Muscle of arm (tissue), 12 donors: ENCODE results near the gene ADGRV1. TPM values are rescaled to one million over a fixed set of nuclear protein-coding genes. Genes with fewer than 3 reads are reported as not detected.
"Not testable (repeated sequence)": the region's sequence is repeated elsewhere in the genome, so short reads cannot be mapped to it uniquely, and the experiment has no call there.

Experiments
- DNase-seq: peaks from one replicate; pipeline ENCODE4 v3.0.0-alpha.2; 2013
- polyA plus RNA-seq, 12 donors: library from polyadenylated mRNA; unstranded; fragments of 120-200 nt; gene quantifications; one replicate each; pipeline ENCODE4 v1.2.1, GENCODE V29; 2013; ENCODE audit not compliant: insufficient read length in 12 of 12

Gene ADGRV1
- polyA plus RNA-seq, 12 donors = 0.84 to 4.3 (median 1.3) TPM; not detected in 2

DNA sequence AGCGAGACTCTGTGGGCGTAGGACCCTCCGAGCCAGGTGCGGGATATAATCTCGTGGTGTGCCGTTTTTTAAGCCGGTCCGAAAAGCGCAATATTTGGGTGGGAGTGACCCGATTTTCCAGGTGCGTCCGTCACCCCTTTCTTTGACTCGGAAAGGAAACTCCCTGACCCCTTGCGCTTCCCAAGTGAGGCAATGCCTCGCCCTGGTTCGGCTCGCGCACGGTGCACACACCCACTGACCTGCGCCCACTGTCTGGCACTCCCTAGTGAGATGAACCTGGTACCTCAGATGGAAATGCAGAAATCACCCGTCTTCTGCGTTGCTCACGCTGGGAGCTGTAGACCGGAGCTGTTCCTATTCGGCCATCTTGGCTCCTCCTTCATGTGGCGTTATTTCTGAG lies 263.5 kb downstream of the ADGRV1 start:
- DNase-seq = not testable (repeated sequence)

DNA sequence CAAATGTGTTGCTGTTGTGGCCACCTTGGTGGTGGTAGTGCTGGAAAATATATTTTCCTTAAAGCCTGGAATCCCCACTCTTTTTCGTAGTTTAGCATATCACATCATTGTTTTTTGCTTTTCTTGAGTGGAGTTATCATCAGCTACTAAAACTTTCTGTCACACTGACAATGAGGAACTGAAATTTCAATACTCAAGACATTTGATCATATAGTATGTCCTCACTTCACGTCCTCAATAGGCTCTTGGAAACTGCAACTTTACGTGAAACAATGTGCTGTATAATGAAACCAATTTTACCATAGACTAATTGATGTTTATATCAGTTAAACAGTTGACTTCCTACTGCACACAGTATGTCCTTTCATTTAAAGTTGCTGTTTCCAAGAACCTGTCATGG lies 265.8 kb downstream of the ADGRV1 start:
- DNase-seq = no peak

DNA sequence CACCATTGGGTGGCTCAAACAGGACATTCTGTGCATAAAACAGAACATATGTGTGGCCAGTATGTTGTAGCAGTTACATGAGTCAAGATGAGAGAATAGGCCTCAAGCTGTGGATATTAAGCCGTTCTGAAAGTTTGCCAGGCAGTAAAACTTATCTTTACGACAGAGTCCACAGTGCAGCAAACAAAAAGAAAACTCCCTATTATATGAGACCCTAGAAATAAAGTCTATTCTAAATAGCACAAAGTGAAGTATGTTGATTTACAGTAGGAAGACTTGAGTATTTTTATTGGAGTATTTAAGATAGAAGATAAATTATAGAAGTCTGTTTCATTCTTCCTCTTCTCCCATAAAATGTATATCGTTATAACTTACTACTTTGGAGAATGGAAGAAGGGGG lies 271.5 kb downstream of the ADGRV1 start:
- DNase-seq = no peak

DNA sequence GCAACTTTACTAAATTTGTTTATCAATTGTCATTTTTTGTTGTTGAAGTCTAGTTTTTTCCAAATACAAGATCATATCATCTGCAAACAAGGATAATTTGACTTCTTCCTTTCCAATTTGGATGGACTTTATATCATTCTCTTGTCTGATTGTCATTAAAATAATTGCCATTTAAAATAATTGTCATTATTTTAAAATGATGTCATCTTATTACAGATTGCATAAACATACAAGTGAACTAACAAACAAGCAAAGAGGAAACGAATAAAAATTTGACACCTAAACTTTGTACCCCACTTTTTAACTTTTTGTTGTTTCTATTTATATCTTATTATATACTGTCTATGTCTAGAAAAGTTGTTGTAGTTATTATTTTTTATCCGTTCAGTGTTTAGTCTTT lies 275.2 kb downstream of the ADGRV1 start:
- DNase-seq = no peak

DNA sequence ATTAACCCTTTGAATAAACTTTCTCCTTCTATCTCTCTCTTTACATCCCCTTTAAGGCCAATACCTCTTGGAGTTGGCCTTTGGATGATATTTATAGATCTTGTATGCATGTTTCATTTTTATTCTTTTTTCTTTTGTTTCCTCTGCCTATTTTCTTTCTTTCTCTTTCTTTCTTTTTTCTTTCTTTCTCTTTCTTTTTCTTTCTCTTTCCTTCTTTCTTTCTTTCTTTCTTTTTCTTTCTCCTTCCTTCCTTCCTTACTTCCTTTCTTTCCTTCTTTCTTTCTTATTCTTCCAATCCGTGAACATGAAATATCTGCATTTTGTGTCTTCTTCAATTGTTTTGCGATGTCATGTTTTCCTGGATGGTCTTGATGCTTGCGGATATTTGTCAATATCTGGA lies 276.1 kb downstream of the ADGRV1 start:
- no peak for DNase-seq

DNA sequence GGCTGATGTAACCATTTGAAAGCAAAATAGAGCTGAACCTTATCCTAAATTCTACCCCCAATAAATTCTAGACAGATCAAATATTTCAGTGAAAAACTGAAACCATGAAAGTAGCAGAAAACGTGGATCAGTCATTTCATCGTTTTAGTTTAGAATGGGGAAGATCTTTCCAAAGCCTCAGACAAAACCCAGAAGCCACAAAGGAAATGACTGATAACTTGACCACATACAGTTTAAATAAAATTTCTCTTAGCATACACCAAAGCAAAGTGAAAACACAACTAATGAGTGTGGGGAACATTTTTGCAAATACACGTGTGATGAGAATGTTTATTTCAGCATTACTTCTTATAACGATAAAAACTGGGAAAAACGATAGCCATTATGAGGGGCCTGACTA lies 284.8 kb downstream of the ADGRV1 start:
- DNase-seq = no peak

DNA sequence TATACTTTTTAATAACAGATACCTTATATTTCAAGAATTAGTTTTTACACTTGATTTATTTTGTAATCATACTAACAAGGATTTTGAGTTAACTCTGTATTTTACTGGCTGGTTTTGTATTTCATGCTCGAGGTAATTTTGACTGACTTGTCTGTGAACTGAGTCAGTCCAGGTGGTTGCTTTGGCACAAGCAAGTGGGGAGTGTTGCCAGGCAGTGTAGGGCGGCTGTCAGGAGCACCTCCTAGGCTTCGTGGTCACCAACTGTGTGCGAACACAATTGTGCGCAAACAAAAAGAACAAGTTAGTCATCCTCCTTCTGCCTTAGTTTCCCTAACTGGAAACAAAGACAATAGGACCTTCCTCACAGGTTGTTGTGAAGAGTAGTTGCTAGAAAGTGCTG lies 286.3 kb downstream of the ADGRV1 start:
- no peak for DNase-seq

DNA sequence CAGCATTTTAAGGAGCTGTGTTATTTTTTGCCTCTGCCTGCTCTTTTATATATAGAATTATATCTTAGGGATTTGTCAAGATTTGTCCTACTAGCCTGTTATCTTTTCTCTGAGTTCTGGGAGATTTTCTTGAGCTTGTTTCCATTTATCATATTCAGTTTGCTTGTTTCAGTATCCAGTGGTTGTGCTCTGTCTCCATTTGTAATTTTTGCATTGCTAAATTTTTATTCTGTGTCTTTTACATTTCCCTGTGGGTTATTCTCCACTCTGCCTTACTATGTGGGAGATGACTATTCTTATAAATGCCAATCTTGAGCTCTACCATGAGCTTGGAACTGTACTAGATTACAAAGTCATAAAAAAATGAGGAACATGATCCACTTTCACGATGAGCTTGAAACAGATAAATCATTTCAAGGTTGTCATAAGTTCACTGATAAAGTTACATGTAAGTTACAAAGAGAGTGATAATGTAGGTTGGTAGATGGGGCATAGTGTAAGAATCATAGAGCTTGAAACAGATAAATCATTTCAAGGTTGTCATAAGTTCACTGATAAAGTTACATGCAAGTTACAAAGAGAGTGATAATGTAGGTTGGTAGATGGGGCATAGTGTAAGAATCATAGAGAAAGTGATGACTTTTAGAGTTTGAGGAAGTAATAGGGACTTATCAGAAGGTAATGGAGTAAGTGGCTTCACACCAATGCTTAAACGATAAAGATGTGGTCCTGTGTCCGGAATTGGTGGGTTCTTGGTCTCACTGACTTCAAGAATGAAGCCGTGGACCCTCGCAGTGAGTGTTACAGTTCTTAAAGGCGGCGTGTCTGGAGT lies 287.3 kb downstream of the ADGRV1 start:
- no peak for DNase-seq

DNA sequence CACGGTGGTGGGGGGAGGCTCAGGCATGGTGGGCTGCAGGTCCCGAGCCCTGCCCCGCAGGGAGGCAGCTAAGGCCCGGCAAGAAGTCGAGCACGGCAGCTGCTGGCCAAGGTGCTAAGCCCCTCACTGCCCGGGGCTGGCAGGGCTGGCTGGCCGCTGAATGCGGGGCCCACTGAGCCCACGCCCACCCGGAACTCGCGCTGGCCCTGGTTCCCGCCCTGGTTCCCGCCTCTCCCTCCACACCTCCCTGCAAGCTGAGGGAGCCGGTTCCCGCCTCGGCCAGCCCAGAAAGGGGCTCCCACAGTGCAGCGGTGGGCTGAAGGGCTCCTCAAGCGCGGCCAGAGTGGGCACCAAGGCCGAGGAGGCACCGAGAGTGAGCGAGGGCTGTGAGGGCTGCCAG lies 289.0 kb downstream of the ADGRV1 start:
- not testable (repeated sequence) for DNase-seq

DNA sequence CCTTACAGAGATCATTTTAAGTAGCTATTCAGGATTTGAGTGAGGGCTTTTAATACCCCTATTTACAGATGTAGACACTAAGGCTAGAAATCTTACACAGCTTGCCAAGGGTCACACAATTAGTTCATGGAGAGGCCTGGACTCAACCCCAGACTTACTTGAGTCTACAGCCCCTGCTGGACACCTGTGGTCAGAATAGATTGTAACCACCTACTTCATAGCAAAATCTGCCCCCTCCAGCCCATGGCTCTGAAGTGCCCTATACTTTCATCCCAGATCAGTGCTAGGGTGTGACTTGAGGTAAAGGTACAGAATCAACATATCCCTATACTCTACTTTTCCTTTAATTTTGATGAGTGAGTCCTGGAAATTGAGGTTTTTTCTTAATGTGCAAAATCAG lies 291.3 kb downstream of the ADGRV1 start:
- DNase-seq = no peak

DNA sequence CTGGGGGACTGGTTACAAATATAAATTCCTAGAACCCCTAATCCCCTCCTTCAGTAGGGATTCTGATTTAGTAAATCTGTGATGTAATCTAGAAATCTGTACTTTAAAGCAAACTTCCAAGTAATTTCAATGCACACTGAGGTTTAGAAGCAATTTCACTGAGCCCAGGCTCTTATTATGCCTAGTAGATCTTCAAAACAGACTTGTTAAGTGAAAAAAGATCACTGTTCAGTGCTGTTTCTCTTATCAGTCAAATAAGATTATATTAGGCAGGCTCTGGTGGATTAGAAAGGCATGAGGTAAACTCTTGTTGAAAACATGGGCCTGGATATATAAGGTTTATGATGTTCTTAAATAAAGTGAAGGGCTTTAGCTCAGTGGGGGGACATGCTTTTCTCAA lies 293.9 kb downstream of the ADGRV1 start:
- no peak for DNase-seq

DNA sequence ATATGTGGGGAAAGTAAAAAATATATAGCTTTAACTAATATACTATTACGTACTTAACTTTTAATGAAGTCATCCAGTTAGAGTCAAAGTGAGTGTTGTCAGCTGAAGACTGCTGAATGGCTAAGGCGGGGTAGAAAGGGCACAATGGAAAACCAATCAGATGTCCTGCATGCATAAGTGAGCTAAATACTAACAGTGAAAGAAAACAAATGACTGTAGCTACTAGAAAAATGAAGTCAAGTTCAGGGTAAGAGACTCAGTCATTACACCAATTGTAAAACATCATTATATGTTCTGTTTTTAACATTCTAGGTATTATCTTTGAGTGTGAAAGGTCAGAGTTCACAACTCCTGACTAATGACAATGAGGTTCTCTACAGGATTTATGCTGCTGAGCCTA lies 295.2 kb downstream of the ADGRV1 start:
- no peak for DNase-seq

DNA sequence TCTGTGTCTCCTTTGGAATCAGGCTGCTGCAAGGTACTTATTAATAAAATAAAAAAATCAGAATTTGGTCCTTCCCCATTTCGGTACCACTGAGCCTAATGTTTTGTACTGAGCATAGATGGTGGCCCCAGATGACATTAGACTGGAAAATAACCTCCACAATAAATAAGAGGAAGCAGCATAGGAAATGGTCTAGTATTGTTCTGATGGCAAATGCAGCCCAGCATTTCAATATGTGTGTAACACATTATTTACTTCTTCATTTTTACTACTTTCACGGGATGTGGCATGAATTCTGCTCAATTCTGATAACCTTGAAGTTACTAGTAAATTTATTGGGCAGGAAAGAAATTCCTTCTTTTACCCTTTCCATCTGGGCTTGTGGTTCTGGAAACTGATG lies 295.6 kb downstream of the ADGRV1 start:
- DNase-seq = no peak

DNA sequence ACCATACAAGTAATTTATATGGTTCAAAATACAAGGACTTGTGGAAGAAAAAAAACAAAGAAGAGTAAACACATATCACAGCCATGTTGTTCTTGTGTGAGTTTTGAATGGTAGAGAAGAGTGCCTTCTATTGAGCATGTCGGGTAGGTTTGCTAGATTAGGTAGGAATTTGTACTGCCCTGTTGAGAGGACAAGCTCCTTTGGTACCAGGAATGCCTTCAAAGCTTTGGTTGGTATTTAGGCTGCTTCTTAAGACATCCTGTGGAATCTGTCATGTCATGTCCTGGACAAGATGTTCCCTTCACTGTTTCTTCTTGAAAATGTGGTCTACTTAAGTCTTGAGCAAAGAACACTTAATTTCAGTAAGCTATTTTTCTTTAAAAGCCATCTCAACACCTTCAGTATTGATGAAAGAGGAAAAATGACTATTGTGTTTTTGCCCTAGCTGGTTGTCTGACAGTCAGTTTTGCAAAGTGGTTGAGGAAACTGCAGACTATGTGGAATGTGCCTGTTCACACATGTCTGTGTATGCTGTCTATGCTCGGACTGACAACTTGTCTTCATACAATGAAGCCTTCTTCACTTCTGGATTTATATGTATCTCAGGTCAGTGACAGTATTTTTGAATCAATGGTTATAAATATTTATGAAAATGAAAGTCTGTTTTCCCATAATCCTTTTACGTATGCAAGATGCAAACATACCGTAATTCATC lies 296.9 kb downstream of the ADGRV1 start:
- no peak for DNase-seq

DNA sequence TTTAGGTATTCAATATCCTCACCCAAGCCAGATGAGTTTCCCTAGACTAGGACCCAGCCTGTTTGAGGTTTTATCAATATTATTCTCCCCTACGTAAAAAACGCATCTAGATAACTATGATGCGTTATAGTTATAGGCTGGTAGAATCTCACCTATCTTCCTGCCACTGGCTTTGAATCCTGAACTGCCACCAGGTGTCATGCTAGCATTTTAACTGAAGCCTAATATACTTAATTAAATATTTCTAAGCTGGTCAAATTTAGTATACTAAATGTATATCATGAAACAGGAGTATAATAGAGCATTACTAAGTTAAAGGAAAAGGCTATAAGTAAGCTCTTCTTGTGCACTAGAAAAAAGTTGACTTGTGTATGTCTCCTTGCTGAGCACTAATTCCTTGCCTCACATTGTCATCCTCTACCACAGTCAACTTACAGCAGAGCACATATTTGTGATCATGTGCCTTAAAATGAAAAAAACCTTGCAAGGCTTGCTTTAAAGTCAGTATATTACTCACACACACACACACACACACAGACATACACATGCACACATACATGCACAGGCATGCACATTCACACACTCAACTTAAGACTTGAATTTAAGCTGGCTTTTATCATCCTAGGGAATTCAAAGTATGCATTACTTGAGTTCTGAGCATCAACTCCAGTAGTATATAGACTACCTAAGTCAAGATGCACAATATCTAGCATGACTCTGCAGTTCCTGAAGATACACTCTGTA lies 303.4 kb downstream of the ADGRV1 start:
- no peak for DNase-seq

DNA sequence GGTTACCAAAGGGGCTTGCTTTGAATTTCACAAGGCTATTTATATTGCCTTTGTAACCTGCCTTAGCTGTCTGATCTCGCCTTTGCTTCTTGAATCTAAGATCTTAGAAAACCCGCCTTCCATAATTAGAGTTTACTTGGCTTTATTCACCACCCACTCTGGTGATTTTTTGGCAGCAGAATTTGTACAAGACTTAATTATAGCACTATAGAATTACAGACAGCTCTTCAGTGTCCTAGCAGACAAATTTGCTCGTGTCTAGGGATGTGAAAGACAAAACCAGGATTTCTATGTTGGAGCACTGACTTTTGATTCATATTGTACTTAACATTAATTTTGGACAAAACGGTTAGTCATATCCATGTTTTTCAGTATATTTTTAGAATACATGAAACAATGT lies 306.6 kb downstream of the ADGRV1 start:
- DNase-seq = no peak

DNA sequence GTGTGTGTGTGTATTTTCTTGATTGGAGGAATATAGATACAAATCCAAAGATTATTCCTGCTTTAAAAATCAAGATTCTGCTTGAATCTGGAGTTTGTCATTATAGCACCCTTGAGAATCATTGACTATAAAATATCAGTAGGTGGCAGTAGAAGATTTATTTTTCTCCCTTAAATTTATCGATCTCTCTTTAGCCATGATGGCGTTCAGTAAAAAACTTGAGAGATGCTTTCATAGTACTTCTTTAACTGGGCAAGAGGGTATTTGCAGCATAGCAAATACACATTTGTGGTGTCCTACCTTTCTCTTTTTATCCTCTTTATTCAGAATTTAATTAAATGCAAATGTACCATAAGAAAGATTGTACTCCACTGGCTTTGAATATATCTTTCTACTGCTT lies 307.7 kb downstream of the ADGRV1 start:
- no peak for DNase-seq

DNA sequence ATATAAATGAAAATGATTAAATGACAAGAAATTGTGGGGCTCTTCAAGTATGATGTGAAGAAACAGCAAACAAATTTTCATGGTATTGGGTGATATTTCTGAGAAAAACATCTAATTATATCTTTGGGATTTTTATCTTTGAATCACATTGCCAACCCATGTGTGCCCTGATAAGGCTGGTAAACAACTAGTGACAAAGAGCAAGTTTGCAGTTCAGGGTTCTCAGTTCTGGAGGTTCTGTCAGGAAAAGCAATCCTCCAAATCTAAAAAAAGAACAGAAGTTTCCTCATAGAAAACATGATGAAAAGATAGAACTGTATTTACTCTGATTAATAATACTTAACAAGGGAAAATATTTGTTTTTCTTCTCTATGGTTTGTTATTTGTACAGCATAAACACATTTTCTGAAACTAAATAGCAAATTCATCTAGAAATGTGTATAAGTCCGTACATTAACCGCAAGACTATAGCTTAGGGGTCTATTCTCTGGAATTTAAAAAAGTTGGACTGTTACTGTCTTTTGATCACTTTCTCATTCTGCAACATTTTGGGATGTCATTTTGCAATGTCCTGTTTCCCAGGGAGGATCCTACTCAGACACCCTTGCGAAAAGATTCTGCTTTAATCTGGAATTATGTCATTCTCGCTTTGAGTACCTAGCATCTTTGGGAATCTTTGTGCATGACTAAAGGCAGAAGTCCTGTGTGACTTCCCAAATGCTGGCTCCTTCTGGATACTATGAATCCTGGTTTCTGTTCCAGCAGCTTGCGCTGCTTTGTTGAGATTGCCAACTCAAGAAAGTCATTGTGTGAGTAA lies 308.5 kb downstream of the ADGRV1 start:
- DNase-seq = peak; percentile 35

DNA sequence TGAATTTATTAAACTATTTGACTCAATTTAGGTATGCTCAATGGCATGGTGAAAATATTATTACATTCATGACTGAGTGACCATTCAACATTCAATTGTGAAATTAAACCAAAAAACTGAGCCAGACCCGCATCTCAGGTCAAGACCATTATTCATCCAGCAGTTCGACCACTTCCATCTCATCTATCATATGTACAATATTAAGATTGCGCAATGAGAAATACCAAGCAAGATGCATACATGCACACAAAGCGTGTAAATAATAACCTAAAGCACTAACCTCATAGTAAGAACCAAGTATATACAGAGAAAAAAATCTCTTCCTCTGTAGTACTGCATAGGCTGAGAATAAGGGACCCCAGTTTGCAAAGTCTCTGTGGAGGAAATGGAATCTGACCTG lies 310.2 kb downstream of the ADGRV1 start:
- DNase-seq = no peak

DNA sequence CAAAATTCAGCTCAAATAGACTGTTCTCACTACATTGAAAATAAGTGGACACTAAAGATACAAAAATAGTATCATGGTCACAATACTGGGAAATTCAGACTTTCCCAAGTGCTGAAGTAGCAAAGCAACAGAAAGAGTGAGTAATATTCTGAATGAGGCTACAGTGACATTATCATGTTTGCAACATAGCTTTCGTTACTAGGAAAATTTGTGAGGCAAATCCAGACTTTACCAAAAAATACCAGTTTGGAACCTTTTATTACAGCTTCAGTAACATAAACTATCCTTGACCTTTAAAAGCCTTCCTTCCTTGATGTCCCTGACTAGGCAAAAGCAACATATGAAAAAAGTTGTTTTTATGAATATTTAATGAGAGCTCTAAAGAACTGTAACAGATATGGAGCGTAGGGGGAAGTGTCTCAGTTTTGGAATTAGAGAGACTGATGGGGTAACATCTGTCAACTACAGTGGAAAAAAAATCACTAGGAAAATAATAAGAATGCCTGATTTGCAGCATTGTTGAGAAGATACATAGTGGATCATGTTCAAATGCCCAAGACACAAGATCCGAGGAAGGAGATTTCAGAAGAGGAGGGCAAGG lies 312.9 kb downstream of the ADGRV1 start:
- DNase-seq = no peak

DNA sequence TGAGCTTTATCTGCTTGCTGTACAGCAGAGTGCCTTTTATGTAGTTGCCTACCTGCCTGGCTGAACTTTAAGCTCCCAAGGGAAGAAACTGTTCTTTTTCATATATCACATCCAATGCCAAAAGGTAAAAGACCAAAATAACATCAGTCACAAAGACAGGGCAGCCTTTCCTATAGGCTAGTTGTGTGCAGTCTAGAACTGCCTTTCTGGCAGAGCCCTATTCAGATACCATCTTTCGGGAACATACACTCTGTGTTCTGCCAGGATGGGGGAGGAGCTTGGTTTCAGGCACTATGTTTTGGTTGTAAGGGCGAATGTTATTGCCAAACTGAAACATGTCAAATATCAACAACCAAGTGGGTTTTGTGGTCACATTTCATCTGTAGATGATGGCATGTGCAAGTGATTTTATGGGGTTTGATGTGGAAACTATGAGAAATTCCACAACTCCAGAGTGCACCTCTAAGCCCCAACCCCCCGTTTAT lies 314.5 kb downstream of the ADGRV1 start:
- DNase-seq = no peak
